ENCODE data around the gene BCL11B. TPM values are rescaled to one million over a fixed set of nuclear protein-coding genes. Genes with fewer than 3 reads are reported as not detected.
A peak's percentile ranks its signal among the peaks of the same experiment; 100 is the strongest.

Gene BCL11B
- 1 to 10 TPM in 3 of 4 donors, under 1 TPM in 1; 0.60 to 3.1 (median 2.5) TPM for polyA plus RNA-seq (ENCODE audit: insufficient read length in 4 of 4)

- peak in 3 of 4 donors; percentile 79 to 86 (median 82) for DNase-seq (ENCODE audit: low read depth in 4 of 4, low spot score in 3 of 4)
These were observed at the start of gene BCL11B for GRCh38 chr14:99271951-99272631. BCL11B (minus strand) TSS chr14:99272197; CDS start chr14:99271218, 979 bp downstream.

GRCh38 chr14:99321236-99321925 is 49.4 kb upstream of the BCL11B start:
- no peak for DNase-seq (ENCODE audit: low read depth in 4 of 4, low spot score in 3 of 4)

GRCh38 chr14:99320621-99321235 is 48.7 kb upstream of the BCL11B start:
- no peak for DNase-seq (ENCODE audit: low read depth in 4 of 4, low spot score in 3 of 4)

- peak in 2 of 4 donors; percentile 15 to 18 for DNase-seq (ENCODE audit: low read depth in 4 of 4, low spot score in 3 of 4)
These were observed 48.1 kb upstream of the BCL11B start for GRCh38 chr14:99320105-99320572.

- DNase-seq (ENCODE audit: low read depth in 4 of 4, low spot score in 3 of 4) = no peak
These were observed 46.9 kb upstream of the BCL11B start for GRCh38 chr14:99318959-99319295.

GRCh38 chr14:99318091-99318958 is 46.3 kb upstream of the BCL11B start:
- no peak for DNase-seq (ENCODE audit: low read depth in 4 of 4, low spot score in 3 of 4)

- no peak for DNase-seq (ENCODE audit: low read depth in 4 of 4, low spot score in 3 of 4)
These were observed 45.5 kb upstream of the BCL11B start for GRCh38 chr14:99317231-99318090.

GRCh38 chr14:99316281-99317163 is 44.5 kb upstream of the BCL11B start:
- DNase-seq (ENCODE audit: low read depth in 4 of 4, low spot score in 3 of 4) = no peak

- no peak for DNase-seq (ENCODE audit: low read depth in 4 of 4, low spot score in 3 of 4)
These were observed 43.2 kb upstream of the BCL11B start for GRCh38 chr14:99315197-99315596.

GRCh38 chr14:99314623-99315022 is 42.6 kb upstream of the BCL11B start:
- no peak for DNase-seq (ENCODE audit: low read depth in 4 of 4, low spot score in 3 of 4)

GRCh38 chr14:99313234-99313633 is 41.2 kb upstream of the BCL11B start:
- no peak for DNase-seq (ENCODE audit: low read depth in 4 of 4, low spot score in 3 of 4)

- DNase-seq (ENCODE audit: low read depth in 4 of 4, low spot score in 3 of 4) = no peak
These were observed 40.1 kb upstream of the BCL11B start for GRCh38 chr14:99312106-99312505.

- no peak for DNase-seq (ENCODE audit: low read depth in 4 of 4, low spot score in 3 of 4)
These were observed 37.3 kb upstream of the BCL11B start for GRCh38 chr14:99309220-99309766.

- DNase-seq (ENCODE audit: low read depth in 4 of 4, low spot score in 3 of 4) = no peak
These were observed 32.2 kb upstream of the BCL11B start for GRCh38 chr14:99304208-99304607.

GRCh38 chr14:99300190-99300589 is 28.2 kb upstream of the BCL11B start:
- DNase-seq (ENCODE audit: low read depth in 4 of 4, low spot score in 3 of 4) = no peak

GRCh38 chr14:99296517-99296916 is 24.5 kb upstream of the BCL11B start:
- DNase-seq (ENCODE audit: low read depth in 4 of 4, low spot score in 3 of 4) = no peak

- no peak for DNase-seq (ENCODE audit: low read depth in 4 of 4, low spot score in 3 of 4)
These were observed 17.6 kb upstream of the BCL11B start for GRCh38 chr14:99289394-99290189.

GRCh38 chr14:99288948-99289347 is 17.0 kb upstream of the BCL11B start:
- DNase-seq (ENCODE audit: low read depth in 4 of 4, low spot score in 3 of 4) = no peak

Measured in left renal pelvis (tissue), 4 donors.